Uterus (tissue), 2 donors: ENCODE results near the gene PTPRD.

Source experiments
- POLR2A ChIP-seq, 2 donors: fragments of 450-650 bp; IDR thresholded peaks; one replicate each; pipeline ENCODE4 v1.6.1; 2016; ENCODE audit warnings: antibody characterized with exemption in 2 of 2, mild to moderate bottlenecking in 1 of 2, moderate library complexity in 1 of 2
- TF ChIP-seq, protein P1 (sequence below), 4 experiments: fragments of 200-600 bp in 2 of 4; fragments of 450-650 bp in 2 of 4; sonication (generic) in 2 of 4; IDR thresholded peaks; one replicate each; pipeline ENCODE4 v1.5.1; 2016 to 2019; ENCODE audit warnings: antibody characterized with exemption in 4 of 4, mild to moderate bottlenecking in 2 of 4, moderate library complexity in 1 of 4

- TF ChIP-seq, protein P1, sequence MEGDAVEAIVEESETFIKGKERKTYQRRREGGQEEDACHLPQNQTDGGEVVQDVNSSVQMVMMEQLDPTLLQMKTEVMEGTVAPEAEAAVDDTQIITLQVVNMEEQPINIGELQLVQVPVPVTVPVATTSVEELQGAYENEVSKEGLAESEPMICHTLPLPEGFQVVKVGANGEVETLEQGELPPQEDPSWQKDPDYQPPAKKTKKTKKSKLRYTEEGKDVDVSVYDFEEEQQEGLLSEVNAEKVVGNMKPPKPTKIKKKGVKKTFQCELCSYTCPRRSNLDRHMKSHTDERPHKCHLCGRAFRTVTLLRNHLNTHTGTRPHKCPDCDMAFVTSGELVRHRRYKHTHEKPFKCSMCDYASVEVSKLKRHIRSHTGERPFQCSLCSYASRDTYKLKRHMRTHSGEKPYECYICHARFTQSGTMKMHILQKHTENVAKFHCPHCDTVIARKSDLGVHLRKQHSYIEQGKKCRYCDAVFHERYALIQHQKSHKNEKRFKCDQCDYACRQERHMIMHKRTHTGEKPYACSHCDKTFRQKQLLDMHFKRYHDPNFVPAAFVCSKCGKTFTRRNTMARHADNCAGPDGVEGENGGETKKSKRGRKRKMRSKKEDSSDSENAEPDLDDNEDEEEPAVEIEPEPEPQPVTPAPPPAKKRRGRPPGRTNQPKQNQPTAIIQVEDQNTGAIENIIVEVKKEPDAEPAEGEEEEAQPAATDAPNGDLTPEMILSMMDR (IDR thresholded peaks at IDR 0.05) = no peak
- TF ChIP-seq POLR2A (IDR thresholded peaks at IDR 0.05) = no peak
These were observed 1725.4 kb downstream of the PTPRD start for GRCh38 chr9:8887369-8887768.
